Sciatic nerve (tissue), 2 donors: Measurements from ENCODE around the gene GAN. TPM values are rescaled to one million over a fixed set of nuclear protein-coding genes. Genes with fewer than 3 reads are reported as not detected.
"Not testable (repeated sequence)": the region's sequence is repeated elsewhere in the genome, so short reads cannot be mapped to it uniquely, and the experiment has no call there.

Experiments
- ATAC-seq: fragments of 200-7000 bp; cut with Tn5 transposase; one replicate; pipeline ENCODE4 v1.9.1; 2020; ENCODE audit warnings: mild to moderate bottlenecking, moderate library complexity
- DNase-seq: peaks from one replicate; pipeline ENCODE4 v3.0.0-alpha.2; 2020; ENCODE audit warnings: low spot score
- intact Hi-C: fragments of 100-400 bp; cut with DNase I; formaldehyde crosslinking; loops from one replicate; pipeline ENCODE4 v1.14.2; 2022
- total RNA-seq: library from RNA; stranded (reverse); fragmentation: NEBNext Ultra II Directional; extraction: Animal tissue kit (Norgen Biotek cat#: 25700); gene quantifications from one replicate; pipeline ENCODE4 v1.2.1, GENCODE V29; 2021
- donor health status: DM: no; HTN: no; CAD: no.
- donor health status: DM: no; HTN: no; CAD: no.

Gene GAN
- total RNA-seq, 1 donor from 2014 or later: 16.4 TPM

DNA sequence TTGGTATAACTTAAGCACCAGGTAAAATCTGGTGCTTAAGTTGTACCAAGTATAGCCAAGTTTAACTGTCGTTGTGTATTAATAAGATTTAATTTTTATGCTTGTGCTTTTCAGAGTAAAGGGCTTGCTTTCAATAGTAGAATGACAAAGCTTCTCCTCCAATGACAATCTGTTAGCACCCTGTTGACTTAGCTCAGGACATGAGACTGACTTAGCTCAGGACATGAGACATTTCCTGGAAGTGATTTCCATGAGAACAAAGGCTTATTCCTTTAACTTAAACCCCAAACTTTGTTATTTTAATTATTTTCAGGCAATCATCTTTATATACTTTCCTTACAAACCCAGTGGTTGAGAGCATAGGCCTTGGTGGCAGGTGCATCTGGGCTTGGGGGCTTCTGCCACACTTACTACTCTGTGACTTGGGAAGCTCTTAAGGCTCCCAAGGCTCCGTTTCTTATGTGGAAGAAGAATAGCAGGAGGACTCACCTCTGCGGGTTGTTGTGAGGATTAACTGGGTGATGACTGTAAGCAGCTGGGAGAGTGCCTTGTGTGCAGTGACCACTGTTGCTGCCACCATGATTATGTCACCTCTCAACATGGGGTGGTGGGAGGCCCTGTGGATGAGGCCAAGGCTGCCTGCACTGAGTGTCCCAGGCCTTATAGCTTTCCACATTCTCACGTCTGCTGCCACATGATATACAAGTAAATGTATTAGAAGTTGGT is 70.4 kb downstream of the GAN start:
- intact Hi-C loops: no loop called here
- ATAC-seq: no peak
- DNase-seq: no peak

DNA sequence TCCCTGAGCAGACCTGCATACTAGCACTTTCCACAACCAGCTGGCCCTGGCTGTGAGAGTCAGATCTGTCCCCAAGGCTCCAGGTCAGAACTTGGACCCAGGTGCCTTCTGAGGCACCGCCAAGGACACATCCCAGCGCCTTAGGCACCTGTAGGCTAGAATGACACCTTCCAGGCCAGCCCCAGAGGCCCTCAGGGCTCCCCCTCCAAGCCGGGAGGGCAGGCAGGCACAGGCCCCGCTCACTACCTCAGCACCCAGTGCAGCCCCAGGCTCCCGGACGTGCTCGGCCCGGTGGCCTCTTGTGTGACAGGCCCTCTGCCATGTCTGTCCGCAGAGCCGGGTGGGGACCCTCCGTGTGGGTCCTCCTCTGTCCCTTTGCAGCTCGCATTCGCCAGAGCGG is 73.6 kb downstream of the GAN start:
- ATAC-seq (no peak), DNase-seq (no peak)
- intact Hi-C loops: no loop called here

DNA sequence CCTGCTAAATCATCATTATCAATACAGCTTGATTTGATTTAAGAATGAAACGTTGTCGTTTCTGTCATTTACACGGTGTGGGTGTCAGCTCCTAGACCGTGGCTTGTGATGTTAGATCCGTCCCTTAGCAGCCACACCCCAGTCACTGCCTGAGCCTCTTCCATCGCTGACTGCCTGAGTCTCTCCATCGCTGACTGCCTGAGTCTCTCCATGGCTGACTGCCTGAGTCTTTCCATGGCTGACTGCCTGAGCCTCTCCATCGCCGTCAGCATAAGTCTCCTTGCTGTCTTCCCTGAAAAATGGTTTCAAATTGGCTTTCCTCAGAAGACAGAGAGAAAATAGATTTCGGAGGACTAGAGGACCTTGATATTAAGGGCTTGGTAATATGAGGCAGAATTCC is 76.1 kb downstream of the GAN start:
- intact Hi-C loops: no loop called here
- ATAC-seq (no peak), DNase-seq (no peak)

DNA sequence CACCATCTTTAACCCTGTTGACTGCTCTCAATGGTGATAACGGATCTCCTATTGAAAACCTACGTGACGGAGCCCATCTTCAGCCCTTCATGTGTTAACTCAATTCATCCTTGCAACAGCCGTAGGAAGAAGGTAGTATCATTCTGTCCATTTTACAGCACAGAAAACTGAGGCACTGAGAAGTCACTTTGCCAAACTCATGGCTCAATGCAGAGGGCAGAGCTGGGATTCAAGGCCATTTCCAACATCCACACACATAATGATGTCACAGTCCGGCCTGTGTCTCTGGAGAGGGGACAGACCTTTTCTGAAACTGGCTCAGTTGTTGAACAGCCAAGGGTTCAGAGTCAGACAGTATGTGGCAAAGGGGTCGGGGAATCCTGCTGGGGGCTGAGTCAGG is 77.2 kb downstream of the GAN start:
- no peak for ATAC-seq
- no peak for DNase-seq
- intact Hi-C loops: no loop called here

DNA sequence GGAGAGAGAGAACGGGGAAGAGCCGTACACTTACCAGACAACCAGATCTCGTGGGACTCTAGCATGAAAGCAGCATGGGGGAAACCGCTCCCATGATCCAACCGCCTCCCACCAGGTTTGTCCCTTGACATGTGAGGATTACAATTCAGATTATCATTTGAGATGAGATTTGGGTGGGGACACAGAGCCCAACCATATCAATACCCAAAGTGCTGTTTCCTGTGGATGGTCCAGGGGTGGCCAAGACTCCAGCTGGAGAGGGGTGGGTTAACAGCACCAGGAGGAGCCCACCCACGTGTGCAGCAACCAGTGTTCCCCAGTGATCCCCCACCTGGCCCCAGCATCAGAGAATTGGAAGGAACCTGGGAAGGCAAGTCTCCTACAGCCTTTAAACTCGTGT is 79.7 kb downstream of the GAN start:
- ATAC-seq (no peak), DNase-seq (no peak)
- intact Hi-C loops: no loop called here

DNA sequence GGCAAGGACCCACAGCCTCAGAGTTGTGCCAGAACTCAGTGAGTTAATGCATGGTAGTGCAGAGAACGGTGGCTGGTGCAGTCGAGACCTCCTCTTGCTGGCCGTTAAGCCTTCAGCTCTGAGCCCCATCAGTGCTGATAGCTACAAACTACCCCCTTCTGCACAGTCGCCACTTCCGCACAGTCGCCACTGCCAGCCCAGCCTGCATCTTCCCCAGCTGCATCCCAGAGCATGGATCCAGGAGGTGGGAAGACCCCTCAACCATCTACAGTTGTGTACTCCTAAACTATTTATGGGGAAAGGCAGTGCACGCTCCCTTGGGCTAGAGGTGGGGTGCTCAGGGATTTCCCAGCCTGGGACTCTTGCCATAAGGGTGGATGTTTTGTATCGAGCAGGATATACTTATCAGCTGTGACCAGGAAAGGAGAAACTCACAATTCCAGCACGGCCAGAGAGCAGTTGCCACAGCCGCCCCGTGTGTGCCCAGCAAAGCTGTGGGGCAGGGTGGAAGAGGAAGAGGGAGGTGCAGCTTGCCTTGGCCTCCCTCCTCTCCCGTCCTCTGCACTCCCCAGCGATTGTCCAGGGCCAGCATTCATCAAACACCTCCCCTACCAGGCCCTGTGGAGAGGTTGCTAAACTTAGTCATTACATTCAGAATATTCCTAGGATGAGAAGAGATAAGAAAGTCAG is 80.3 kb downstream of the GAN start:
- intact Hi-C loops: no loop called here
- ATAC-seq (peak; percentile 20), DNase-seq (no peak)

DNA sequence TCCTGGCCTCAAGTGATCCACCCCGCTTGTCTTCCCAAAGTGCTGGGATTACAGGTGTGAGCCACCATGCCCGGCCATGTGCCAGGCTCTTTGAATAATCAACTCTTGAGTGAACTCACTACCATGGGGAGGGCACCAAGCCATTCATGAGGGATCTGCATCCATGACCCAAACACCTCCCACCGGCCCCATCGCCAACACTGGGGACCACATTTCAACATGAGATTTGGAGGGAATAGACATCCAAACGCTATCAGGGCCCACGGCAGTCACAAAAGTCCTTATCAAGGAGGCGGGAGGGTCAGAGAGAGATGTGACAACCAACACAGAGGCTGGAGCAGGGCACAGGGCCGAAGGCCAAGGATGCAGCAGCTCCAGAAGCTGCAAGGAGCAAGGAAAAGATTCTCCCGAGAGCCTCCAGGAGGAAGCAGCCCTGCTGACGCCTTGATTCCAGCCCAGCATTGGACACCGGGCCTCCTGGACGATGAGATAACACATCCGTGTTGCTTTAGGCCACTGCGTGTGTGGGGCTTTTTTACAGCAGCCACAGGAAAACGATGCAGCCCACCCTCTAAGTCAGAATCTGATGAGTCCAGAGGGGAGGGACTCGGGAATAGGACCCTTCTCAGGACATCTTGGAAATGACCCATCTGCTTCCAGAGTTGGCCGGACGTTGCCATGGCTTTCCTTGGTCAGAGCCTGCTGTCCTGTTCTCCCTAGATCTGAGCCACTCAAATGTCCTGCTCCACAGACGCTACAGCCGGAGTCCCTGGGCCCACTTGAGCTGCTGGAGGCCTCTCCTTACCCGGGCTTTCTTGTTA is 82.5 kb downstream of the GAN start:
- intact Hi-C loops: no loop called here
- no peak for ATAC-seq
- peak; percentile 19 for DNase-seq

DNA sequence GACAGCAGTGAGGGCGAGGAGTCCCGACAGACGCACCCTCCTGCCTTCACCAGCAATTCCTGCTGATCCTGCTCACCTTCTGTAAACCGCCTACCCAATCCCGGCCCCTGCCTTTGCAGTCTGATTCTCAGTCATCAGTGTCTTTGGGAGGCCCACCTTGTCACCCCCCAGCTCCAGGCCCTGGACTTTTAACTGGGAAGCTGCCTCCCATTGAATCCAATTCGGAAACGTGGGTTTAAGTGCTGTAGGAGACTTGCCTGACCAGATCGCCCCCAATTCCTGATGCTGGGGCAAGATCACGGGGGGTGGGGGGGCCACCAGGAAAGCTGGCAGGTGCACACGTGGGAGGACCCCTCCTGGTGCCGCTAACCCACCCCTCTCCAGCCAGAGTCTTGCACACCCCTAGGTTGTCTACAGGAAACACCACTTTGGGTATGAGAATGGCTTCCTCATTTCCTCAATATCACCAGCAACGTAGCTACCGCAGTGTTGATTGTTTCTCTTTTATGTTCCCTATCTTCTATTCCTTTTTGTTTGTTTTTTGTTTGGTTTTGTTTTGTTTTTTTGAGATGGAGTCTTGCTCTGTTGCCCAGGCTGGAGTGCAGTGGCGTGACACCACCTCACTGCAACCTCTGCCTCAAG is 83.2 kb downstream of the GAN start:
- intact Hi-C loops: no loop called here
- ATAC-seq: no peak

DNA sequence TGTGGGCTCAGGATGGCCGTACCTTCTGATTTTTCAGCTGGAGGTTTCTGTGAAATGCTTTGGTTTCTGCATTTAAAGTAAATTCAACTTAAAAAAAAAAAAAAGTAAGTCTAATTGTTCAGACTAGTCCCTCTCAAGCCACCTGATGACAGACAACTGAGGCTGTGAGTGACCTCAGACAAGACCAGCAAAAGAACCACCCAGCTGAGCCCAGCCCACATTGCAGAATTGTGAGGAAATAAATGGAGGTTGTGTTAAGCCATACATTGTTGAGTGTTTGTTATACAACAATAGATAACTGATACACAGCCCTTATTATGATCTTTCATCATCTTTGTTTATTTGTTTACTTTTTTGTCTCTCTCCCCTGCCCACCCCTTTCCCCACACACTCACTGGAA is 85.1 kb downstream of the GAN start:
- ATAC-seq (no peak), DNase-seq (no peak)
- intact Hi-C loops: loop anchor here (5.0 kb wide), 1 partner anchor 322 kb away; no protein-coding TSS in a partner anchor

More for the DNA sequence above, 83.2 kb downstream of the GAN start:
- DNase-seq: peak; percentile 50

DNA sequence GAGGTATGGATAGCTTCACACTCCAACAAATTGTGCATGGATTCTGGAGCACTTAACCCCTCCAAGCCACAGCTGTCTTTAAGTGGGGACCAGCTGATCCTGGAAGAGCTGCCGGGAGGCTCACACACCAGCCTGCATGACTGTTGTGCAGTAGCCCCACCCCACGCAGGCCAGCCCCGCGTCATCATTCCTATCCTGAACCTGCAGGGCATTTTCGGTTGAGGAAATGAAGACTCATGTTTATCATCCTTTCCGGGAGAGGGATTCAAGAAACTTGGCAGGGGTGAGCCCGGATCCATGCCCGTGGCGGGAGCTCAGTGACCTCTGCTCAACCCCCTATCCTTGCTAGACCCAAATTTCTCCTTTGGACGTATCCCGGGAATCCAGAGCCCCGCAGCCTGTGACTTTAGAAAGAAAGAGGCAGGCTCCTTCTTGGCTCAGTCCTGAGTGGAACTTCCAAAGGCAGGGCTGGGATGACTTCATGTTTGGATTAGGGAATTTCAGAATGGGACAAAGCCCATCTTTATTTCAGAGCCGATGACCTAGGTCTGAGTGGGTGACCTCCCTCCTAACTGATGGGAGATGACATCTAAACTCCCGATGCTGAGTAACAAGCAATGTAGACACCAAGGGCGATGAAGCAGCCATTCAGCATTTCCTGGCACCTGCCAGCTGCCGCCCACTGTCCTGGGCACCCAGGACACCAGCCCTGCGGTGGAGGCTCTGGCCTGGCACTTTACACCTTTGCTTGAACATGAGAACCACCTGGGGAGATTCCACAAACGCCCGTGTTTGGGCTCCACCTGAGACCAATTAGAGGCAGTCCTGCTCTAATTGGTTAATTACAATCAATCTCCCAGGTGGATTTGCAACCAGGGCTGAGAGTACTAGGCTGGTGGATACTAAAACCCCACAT is 86.5 kb downstream of the GAN start:
- intact Hi-C loops: loop anchor here (5.0 kb wide), 1 partner anchor 321 kb away; no protein-coding TSS in a partner anchor
- DNase-seq (peak; percentile 60), ATAC-seq (no peak)

DNA sequence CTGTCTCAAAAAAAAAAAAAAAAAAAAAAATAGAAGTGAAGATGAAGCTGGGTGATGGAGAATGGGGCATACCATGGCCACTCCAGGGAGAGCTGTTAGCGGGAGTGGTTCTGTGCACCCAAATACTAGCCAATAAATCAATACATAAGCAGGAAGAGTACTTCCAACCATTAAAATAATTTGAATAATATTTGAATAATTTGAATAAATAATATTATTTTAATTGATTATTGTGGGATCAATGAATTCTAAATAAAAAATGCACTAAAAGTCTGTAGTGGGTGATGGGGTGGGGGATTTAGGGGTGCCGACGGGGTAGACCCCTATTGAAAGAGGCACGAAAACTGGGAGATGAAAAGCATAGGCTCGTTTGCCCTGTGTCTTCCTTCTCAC is 88.4 kb downstream of the GAN start:
- intact Hi-C loops: loop anchor here (5.0 kb wide), 1 partner anchor 319 kb away; no protein-coding TSS in a partner anchor
- DNase-seq: no peak

DNA sequence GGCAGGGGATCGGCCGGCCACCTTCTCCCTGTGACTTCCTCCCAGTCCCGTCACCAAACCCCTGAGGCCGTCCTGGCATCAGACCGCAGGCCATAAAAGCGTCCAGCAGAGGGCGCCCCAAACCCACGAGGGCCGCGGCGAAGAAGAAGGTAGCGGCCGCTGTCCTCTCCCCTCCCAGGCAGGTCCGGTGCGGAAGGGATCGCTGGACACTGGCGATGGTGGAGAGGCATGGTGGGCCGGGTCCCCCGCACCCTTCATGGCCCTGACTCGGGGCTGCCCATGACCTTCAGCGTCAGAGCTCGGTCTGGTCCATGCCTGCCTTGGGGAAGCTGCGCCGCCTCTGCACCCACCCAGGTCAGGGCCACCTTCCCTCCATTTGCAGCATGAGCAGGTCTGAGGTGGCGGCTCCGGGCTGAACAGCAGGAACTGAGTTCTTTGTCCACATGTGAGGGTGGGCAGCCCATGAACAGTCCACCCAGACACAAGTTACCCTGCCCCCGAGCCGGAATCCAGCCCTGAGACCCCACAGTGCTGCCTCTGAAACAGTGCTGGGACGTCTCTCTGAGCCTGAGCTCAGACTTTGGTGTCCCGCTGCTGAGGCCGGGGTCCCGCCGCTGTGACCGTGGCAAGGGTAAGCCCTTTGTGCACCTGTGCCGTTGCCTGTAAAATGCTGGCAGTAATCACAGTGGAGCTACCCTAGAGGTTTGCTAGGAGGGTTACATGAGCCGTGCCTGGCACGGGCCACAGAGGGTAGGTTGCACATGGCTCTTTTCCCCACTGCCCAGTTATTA is 89.0 kb downstream of the GAN start:
- intact Hi-C loops: loop anchor here (5.0 kb wide), 1 partner anchor 319 kb away; no protein-coding TSS in a partner anchor
- ATAC-seq: peak; percentile 95
- peak; percentile 94 for DNase-seq

More for the DNA sequence above, 88.4 kb downstream of the GAN start:
- no peak for ATAC-seq

DNA sequence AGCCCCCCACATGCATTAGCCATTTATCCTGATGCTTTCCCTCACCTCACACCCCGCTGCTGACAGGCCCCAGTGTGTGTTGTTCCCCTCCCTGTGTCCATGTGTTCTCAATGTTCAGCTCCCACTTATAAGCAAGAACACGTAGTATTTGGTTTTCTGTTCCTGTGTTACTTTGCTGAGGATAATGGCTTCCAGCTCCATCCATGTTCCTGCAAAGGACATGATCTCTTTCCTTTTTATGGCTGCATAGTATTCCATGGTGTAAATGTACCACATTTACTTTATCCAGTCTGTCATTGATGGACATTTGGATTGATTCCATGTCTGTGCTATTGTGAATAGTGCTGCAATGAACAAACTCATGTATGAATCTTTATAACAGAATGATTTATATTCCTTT is 90.2 kb downstream of the GAN start:
- intact Hi-C loops, DNase-seq, ATAC-seq: not testable (repeated sequence)

DNA sequence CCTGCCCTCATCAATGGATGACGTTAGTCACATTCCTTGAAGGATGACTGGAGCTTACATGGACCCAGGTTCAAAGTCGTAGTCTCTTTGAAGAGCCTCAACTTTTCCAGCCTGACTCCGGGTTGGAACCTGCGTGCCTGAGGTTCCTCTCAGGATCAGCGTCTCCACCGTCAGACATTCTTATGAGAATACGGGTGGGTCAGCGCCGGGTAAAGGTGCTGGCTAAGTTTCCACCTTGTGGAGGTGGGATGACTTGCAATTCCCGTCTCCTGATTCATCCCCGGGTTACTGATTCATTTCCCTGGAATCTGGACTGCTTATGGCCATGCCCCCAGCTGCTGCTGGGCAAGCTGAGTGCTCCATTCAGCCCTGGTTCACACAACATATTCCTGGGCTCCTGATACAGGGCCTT is 90.9 kb downstream of the GAN start:
- ATAC-seq (no peak), DNase-seq (no peak)
- intact Hi-C loops: no loop called here

DNA sequence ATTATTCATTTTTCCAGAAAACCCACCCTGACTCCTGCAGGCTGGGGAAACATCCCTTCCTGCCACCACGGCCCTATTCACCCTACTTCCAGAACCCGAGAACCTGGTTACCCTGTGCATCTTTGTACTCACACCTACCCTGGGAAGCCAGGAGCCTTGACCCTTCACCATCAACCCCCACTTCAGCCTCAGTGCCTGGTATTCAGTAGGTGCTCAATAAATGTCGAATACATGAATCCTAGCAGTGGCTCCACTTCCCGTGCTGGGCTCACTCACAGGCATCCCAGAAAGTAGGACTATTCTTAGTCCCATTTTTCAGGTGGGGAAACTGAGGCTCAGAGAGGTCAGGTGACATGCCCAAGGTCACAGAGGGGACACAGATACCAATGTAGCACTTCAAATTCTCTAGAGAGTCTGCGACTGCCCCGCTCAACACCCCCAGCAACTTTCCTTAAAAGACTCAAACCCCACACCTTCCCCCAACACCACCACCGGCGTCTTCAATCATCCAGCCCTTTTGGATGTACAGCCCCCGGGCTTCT is 93.7 kb downstream of the GAN start:
- intact Hi-C loops: no loop called here
- no peak for DNase-seq

DNA sequence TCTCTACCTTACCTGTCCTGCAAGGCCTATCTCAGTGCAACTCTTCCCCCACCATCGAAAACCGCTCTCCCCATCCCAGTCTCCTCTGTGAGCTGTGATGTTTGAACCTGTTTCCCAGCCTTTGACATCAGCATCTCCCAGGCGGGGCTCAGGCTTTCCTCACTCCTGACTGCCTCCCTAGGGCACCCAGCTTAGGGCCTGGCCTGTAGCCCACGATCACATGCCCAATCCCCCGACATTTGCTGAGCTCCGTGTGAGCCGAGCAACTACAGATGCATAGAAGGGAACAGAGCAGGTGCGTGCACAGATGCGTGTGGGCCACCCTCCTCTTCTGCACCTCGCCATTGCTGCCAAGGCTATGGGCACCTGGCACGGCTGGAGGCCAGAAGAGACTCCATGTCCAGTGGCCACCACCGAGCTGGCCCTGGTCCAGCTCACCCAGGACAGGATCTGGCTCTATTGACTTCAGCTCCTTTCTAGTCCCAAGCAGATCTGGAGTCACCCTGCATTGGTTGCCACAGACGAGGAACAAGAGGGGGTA is 94.3 kb downstream of the GAN start:
- intact Hi-C loops: no loop called here
- DNase-seq (no peak), ATAC-seq (peak; percentile 24)

More for the DNA sequence above, 93.7 kb downstream of the GAN start:
- no peak for ATAC-seq
